ENCODE data around the gene RAB9B.
A peak's percentile ranks its signal among the peaks of the same experiment; 100 is the strongest.

Gene RAB9B, protein sequence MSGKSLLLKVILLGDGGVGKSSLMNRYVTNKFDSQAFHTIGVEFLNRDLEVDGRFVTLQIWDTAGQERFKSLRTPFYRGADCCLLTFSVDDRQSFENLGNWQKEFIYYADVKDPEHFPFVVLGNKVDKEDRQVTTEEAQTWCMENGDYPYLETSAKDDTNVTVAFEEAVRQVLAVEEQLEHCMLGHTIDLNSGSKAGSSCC

DNA sequence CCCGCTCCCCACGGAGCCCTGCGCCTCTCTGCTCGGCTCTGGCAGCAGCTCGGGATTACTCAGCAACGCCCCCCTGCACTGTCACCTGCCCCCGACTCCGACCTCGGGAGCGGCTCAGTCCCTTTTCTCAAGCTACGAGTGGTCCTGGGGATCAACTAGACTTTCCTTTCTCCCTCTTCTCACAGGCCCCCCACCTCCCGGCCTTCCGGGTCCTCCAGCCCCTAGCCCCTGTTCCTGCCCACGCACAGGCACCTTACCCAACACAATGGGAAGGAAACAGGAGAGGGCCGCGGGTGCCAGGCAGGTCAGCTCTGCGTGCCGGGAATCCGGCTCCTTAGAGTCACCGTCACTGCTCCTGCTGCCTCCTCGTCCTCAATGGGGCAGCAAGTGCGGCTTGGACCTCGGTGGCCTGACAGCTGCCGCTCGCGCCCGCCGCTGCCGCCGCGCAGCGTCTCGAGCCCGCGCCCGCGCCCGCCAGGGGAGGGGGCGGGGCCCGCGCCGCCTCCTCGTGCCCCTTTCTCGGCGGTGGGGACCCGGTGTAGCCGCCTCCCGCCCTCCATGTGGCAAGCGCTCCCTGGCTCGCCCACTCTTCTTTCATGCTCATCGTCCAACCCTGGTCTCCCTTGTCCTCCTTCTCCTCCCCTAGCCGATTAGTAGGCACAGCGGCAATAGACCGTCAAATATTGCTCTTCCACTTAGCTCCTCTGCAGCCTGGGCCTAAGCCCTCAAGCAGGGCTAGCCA is at the start of gene RAB9B:
TSS of gene RAB9B (minus strand) at position 455 of the 742 bp plus-strand sequence. CDS start 6,473 bp downstream, outside the sequence.
- no peaks in the 10 kb centered on the region for H3K9me3 Mint-ChIP-seq
- peak within 1 kb of the TSS; percentile 95 for H3K4me3 Mint-ChIP-seq
- no peaks in the 10 kb centered on the region for H3K36me3 Mint-ChIP-seq
- H3K4me1 Mint-ChIP-seq = peaks cover 5% of the 10 kb centered on the region
- H3K27me3 Mint-ChIP-seq = peaks cover 1% of the 10 kb centered on the region
- peak within 1 kb of the TSS; percentile 88 for H3K27ac Mint-ChIP-seq

GRCh38 chrX:103879339-103879738 is 47.3 kb upstream of the RAB9B start:
- H3K27ac Mint-ChIP-seq = no peak overlapping the region
- H3K4me3 Mint-ChIP-seq = no peak overlapping the region
- H3K27me3 Mint-ChIP-seq = no peaks in the 10 kb centered on the region
- no peaks in the 10 kb centered on the region for H3K36me3 Mint-ChIP-seq
- H3K9me3 Mint-ChIP-seq = no peaks in the 10 kb centered on the region
- H3K4me1 Mint-ChIP-seq = no peaks in the 10 kb centered on the region

- no peaks in the 10 kb centered on the region for H3K4me1 Mint-ChIP-seq
- H3K4me3 Mint-ChIP-seq = no peak overlapping the region
- no peaks in the 10 kb centered on the region for H3K9me3 Mint-ChIP-seq
- H3K27ac Mint-ChIP-seq = no peak overlapping the region
- no peaks in the 10 kb centered on the region for H3K27me3 Mint-ChIP-seq
- H3K36me3 Mint-ChIP-seq = no peaks in the 10 kb centered on the region
Measured at GRCh38 chrX:103878466-103879122, 46.5 kb upstream of the RAB9B start.

GRCh38 chrX:103877571-103877970 is 45.5 kb upstream of the RAB9B start:
- Mint-ChIP-seq H3K4me3 (no peak overlapping the region), H3K27me3 (no peaks in the 10 kb centered on the region), H3K4me1 (no peaks in the 10 kb centered on the region), H3K27ac (no peak overlapping the region), H3K36me3 (no peaks in the 10 kb centered on the region), H3K9me3 (no peaks in the 10 kb centered on the region)

- Mint-ChIP-seq H3K4me3 (no peak overlapping the region), H3K27ac (no peak overlapping the region), H3K36me3 (no peaks in the 10 kb centered on the region), H3K4me1 (no peaks in the 10 kb centered on the region), H3K9me3 (no peaks in the 10 kb centered on the region), H3K27me3 (no peaks in the 10 kb centered on the region)
Measured at GRCh38 chrX:103864886-103865534, 33.0 kb upstream of the RAB9B start.

GRCh38 chrX:103864149-103864548 is 32.1 kb upstream of the RAB9B start:
- Mint-ChIP-seq H3K27ac (no peak overlapping the region), H3K27me3 (no peaks in the 10 kb centered on the region)

GRCh38 chrX:103861200-103861599 is 29.1 kb upstream of the RAB9B start:
- H3K27me3 Mint-ChIP-seq = no peaks in the 10 kb centered on the region
- no peaks in the 10 kb centered on the region for H3K4me1 Mint-ChIP-seq
- H3K9me3 Mint-ChIP-seq = no peaks in the 10 kb centered on the region
- no peak overlapping the region for H3K27ac Mint-ChIP-seq
- H3K4me3 Mint-ChIP-seq = no peak overlapping the region
- H3K36me3 Mint-ChIP-seq = no peaks in the 10 kb centered on the region

More at GRCh38 chrX:103864149-103864548, 32.1 kb upstream of the RAB9B start:
- Mint-ChIP-seq H3K4me3 (no peak overlapping the region), H3K4me1 (no peaks in the 10 kb centered on the region), H3K36me3 (no peaks in the 10 kb centered on the region), H3K9me3 (no peaks in the 10 kb centered on the region)

GRCh38 chrX:103849558-103849957 is 17.5 kb upstream of the RAB9B start:
- no peak overlapping the region for H3K27ac Mint-ChIP-seq
- H3K4me1 Mint-ChIP-seq = no peaks in the 10 kb centered on the region
- no peaks in the 10 kb centered on the region for H3K36me3 Mint-ChIP-seq
- no peaks in the 10 kb centered on the region for H3K9me3 Mint-ChIP-seq
- no peak overlapping the region for H3K4me3 Mint-ChIP-seq
- H3K27me3 Mint-ChIP-seq = peaks cover 2% of the 10 kb centered on the region

GRCh38 chrX:103847174-103847870 is 15.3 kb upstream of the RAB9B start:
- no peak overlapping the region for H3K4me3 Mint-ChIP-seq
- H3K4me1 Mint-ChIP-seq = no peaks in the 10 kb centered on the region
- H3K36me3 Mint-ChIP-seq = no peaks in the 10 kb centered on the region
- no peaks in the 10 kb centered on the region for H3K9me3 Mint-ChIP-seq
- peaks cover 2% of the 10 kb centered on the region for H3K27me3 Mint-ChIP-seq
- no peak overlapping the region for H3K27ac Mint-ChIP-seq

DNA sequence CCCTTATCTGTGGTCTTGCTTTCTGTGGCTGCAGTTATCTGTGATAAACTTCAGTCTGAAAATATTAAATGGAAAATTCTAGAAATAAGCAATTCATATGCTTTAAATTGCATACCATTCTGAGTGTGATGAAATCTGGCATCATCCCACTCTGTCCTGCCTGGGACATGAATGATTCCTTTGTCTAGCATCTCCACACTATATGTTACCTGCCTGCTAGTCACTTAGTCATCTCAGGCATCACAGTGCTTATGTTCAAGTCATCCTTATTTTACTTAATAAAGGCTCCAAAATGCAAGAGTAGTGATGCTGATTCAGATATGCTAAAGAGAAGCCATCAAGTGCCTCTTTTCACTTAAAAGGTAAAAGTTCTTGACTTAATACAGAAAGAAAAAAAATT is 14.3 kb upstream of the RAB9B start:
- no peak overlapping the region for H3K27ac Mint-ChIP-seq
- H3K9me3 Mint-ChIP-seq = no peaks in the 10 kb centered on the region
- H3K4me1 Mint-ChIP-seq = no peaks in the 10 kb centered on the region
- no peak overlapping the region for H3K4me3 Mint-ChIP-seq
- no peaks in the 10 kb centered on the region for H3K36me3 Mint-ChIP-seq
- peaks cover 2% of the 10 kb centered on the region for H3K27me3 Mint-ChIP-seq

DNA sequence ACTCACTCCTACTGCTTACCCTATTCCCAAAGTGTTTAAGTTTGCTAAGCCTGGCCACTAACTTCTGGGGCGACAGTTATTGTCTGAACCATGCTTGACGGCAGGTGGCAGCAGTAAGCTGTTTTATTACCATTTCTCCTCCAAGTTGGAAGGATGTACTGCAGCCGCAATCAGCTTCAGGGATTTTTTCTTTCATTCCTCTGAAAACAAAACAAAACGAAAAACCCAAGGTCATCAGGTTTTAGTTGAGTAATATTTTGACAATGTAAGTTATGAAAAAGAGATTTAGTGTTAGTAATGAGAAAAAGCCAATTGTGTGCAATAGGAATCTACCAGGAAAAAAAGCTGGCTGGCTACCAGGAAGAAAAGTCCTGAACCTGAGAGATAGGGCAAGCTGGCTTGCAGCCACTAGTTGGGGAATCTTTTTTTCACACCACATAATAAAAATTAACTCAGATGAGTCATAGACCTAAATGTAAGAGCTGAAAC is 13.2 kb upstream of the RAB9B start:
- no peaks in the 10 kb centered on the region for H3K9me3 Mint-ChIP-seq
- no peaks in the 10 kb centered on the region for H3K4me1 Mint-ChIP-seq
- peaks cover 2% of the 10 kb centered on the region for H3K27me3 Mint-ChIP-seq
- H3K36me3 Mint-ChIP-seq = no peaks in the 10 kb centered on the region
- H3K4me3 Mint-ChIP-seq = no peak overlapping the region
- no peak overlapping the region for H3K27ac Mint-ChIP-seq

DNA sequence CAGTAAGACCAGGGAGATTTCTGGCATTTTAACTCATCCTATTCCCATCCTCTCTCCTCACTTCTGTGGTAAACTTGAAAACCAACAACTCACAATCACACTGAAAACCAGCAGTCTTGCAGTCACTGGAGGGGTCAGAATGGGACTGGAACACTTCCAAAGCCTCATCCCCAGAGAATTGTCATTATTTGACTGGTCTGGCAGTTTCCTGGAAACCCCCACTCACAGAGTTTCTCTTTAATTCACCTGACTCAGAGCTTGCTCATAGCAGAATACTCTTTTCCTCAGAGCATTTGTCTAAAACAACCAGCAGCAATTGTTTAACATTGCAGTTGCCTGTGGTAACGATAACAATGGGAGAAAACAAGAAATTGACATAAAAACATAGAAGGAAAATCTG is 7.3 kb upstream of the RAB9B start:
- no peak overlapping the region for H3K27ac Mint-ChIP-seq
- H3K27me3 Mint-ChIP-seq = no peaks in the 10 kb centered on the region
- no peak overlapping the region for H3K4me3 Mint-ChIP-seq
- H3K36me3 Mint-ChIP-seq = no peaks in the 10 kb centered on the region
- peaks cover 8% of the 10 kb centered on the region for H3K4me1 Mint-ChIP-seq
- no peaks in the 10 kb centered on the region for H3K9me3 Mint-ChIP-seq

- H3K4me3 Mint-ChIP-seq = peak overlapping the region; percentile 75
- H3K36me3 Mint-ChIP-seq = no peaks in the 10 kb centered on the region
- peaks cover 5% of the 10 kb centered on the region for H3K4me1 Mint-ChIP-seq
- H3K9me3 Mint-ChIP-seq = no peaks in the 10 kb centered on the region
- no peak overlapping the region for H3K27ac Mint-ChIP-seq
- H3K27me3 Mint-ChIP-seq = peaks cover 1% of the 10 kb centered on the region
Measured at GRCh38 chrX:103831342-103831802, 685 bp downstream of the RAB9B start.

- Mint-ChIP-seq H3K27ac (no peak overlapping the region), H3K36me3 (no peaks in the 10 kb centered on the region), H3K4me3 (peak overlapping the region; percentile 34), H3K27me3 (peaks cover 1% of the 10 kb centered on the region), H3K4me1 (peaks cover 5% of the 10 kb centered on the region), H3K9me3 (no peaks in the 10 kb centered on the region)
Measured at GRCh38 chrX:103830848-103831247, 1.2 kb downstream of the RAB9B start.

GRCh38 chrX:103828529-103828928 is 3.5 kb downstream of the RAB9B start:
- Mint-ChIP-seq H3K4me3 (no peak overlapping the region), H3K9me3 (no peaks in the 10 kb centered on the region), H3K27me3 (peaks cover 1% of the 10 kb centered on the region), H3K4me1 (peaks cover 5% of the 10 kb centered on the region), H3K36me3 (no peaks in the 10 kb centered on the region), H3K27ac (no peak overlapping the region)

All from activated naive CD4-positive, alpha-beta T cell treated with anti-CD3 and anti-CD28 coated beads, Interleukin-2, amount 50 U/mL, for 24 hours (primary cell).